ENCODE measurements around the gene MMP17.

DNA sequence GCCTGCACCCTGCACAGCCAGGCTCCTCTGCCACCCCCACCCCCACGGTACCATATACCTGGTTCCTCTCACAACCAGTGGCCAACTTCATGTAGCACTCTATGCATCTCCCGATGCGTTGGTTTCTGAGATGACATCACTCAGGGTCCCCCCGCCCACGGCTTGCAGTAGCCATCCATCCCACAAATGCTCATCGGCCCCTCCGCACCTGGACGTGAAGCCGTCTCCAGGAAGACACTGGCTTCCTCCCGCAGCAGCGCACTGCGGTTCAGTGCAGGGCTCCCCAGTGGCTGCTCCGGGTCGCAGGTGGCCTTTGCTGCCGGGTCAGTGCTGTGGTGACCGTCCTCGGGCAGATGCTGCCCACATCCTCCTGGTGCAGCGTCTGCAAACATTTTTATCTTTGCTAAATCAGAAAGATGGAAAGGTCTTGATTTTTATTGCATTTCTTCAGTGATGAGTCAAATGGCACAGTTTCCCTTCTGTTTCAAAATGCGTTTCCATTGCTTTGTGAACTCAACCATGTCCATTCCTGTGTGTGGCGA lies 27.5 kb upstream of the MMP17 start:
- no peak for TF ChIP-seq YY1 (tag by site-specific recombination; IDR thresholded peaks at IDR 0.05)
- TF ChIP-seq ZEB2 (tag by site-specific recombination; IDR thresholded peaks at IDR 0.05), result no peak
- TF ChIP-seq, protein P1, sequence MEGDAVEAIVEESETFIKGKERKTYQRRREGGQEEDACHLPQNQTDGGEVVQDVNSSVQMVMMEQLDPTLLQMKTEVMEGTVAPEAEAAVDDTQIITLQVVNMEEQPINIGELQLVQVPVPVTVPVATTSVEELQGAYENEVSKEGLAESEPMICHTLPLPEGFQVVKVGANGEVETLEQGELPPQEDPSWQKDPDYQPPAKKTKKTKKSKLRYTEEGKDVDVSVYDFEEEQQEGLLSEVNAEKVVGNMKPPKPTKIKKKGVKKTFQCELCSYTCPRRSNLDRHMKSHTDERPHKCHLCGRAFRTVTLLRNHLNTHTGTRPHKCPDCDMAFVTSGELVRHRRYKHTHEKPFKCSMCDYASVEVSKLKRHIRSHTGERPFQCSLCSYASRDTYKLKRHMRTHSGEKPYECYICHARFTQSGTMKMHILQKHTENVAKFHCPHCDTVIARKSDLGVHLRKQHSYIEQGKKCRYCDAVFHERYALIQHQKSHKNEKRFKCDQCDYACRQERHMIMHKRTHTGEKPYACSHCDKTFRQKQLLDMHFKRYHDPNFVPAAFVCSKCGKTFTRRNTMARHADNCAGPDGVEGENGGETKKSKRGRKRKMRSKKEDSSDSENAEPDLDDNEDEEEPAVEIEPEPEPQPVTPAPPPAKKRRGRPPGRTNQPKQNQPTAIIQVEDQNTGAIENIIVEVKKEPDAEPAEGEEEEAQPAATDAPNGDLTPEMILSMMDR (tag by site-specific recombination; IDR thresholded peaks at IDR 0.05), result no peak
- no peak for TF ChIP-seq ZNF792 (tag by site-specific recombination; IDR thresholded peaks at IDR 0.05)
- TF ChIP-seq ZNF24 (tag by site-specific recombination; IDR thresholded peaks at IDR 0.05), result no peak
- no peak for TF ChIP-seq ZNF423 (tag by site-specific recombination; IDR thresholded peaks at IDR 0.05)
- TF ChIP-seq ZNF747 (tag by site-specific recombination; IDR thresholded peaks at IDR 0.05), result no peak
- TF ChIP-seq, protein P2, sequence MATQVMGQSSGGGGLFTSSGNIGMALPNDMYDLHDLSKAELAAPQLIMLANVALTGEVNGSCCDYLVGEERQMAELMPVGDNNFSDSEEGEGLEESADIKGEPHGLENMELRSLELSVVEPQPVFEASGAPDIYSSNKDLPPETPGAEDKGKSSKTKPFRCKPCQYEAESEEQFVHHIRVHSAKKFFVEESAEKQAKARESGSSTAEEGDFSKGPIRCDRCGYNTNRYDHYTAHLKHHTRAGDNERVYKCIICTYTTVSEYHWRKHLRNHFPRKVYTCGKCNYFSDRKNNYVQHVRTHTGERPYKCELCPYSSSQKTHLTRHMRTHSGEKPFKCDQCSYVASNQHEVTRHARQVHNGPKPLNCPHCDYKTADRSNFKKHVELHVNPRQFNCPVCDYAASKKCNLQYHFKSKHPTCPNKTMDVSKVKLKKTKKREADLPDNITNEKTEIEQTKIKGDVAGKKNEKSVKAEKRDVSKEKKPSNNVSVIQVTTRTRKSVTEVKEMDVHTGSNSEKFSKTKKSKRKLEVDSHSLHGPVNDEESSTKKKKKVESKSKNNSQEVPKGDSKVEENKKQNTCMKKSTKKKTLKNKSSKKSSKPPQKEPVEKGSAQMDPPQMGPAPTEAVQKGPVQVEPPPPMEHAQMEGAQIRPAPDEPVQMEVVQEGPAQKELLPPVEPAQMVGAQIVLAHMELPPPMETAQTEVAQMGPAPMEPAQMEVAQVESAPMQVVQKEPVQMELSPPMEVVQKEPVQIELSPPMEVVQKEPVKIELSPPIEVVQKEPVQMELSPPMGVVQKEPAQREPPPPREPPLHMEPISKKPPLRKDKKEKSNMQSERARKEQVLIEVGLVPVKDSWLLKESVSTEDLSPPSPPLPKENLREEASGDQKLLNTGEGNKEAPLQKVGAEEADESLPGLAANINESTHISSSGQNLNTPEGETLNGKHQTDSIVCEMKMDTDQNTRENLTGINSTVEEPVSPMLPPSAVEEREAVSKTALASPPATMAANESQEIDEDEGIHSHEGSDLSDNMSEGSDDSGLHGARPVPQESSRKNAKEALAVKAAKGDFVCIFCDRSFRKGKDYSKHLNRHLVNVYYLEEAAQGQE (tag by site-specific recombination; IDR thresholded peaks at IDR 0.05), result no peak
- no peak for TF ChIP-seq SALL2 (tag by site-specific recombination; IDR thresholded peaks at IDR 0.05; ENCODE audit: borderline replicate concordance)
- TF ChIP-seq ZNF768 (tag by site-specific recombination; IDR thresholded peaks at IDR 0.05), result no peak
- no peak for TF ChIP-seq ZNF658 (tag by site-specific recombination; IDR thresholded peaks at IDR 0.05)
